SK-N-SH treated with all-trans-retinoic acid at 6 μM for 48 hours (cell line): ENCODE measurements around the gene NHERF2.

Source experiments
- ATAC-seq: fragments of 200-7000 bp; cut with Tn5 transposase; 3 replicates; pipeline ENCODE4 v1.9.1; 2020; ENCODE audit warnings: mild to moderate bottlenecking, moderate library complexity
- ARNTL ChIP-seq: fragments of 450-650 bp; formaldehyde crosslinking; IDR thresholded peaks from 2 replicates; pipeline ENCODE4 v1.5.0; 2020; ENCODE audit warnings: low read depth, mild to moderate bottlenecking, moderate library complexity, borderline replicate concordance
- BACH2 ChIP-seq: fragments of 250-450 bp; sonication (Bioruptor Pico); IDR thresholded peaks from 2 replicates; pipeline ENCODE4 v1.9.0; 2021; ENCODE audit warnings: mild to moderate bottlenecking, borderline replicate concordance
- ESRRG ChIP-seq: fragments of 250-450 bp; sonication (Bioruptor Pico); IDR thresholded peaks from 2 replicates; pipeline ENCODE4 v1.6.1; 2021; ENCODE audit warnings: mild to moderate bottlenecking
- GLIS3 ChIP-seq: fragments of 250-450 bp; sonication (Bioruptor Pico); IDR thresholded peaks from 2 replicates; pipeline ENCODE4 v1.5.0; 2020; ENCODE audit warnings: mild to moderate bottlenecking, moderate library complexity
- ISL1 ChIP-seq: fragments of 250-450 bp; sonication (Bioruptor Pico); IDR thresholded peaks from 2 replicates; pipeline ENCODE4 v2.1.2; 2022; ENCODE audit warnings: mild to moderate bottlenecking, moderate library complexity
- OSR1 ChIP-seq: fragments of 250-450 bp; sonication (Bioruptor Pico); IDR thresholded peaks from 2 replicates; pipeline ENCODE4 v1.8.0; 2022; ENCODE audit warnings: moderate library complexity, mild to moderate bottlenecking, inconsistent platforms
- PPARA ChIP-seq: fragments of 250-450 bp; sonication (Bioruptor Pico); IDR thresholded peaks from 2 replicates; pipeline ENCODE4 v1.5.0; 2020; ENCODE audit warnings: mild to moderate bottlenecking, borderline replicate concordance
- RARB ChIP-seq: fragments of 250-450 bp; sonication (Bioruptor Pico); IDR thresholded peaks from 2 replicates; pipeline ENCODE4 v1.8.0; 2021; ENCODE audit warnings: mild to moderate bottlenecking, moderate library complexity
- SNAI2 ChIP-seq: fragments of 250-450 bp; sonication (Bioruptor Pico); IDR thresholded peaks from 2 replicates; pipeline ENCODE4 v1.5.0; 2020; ENCODE audit warnings: mild to moderate bottlenecking, moderate library complexity
- TCF4 ChIP-seq: fragments of 250-450 bp; sonication (Bioruptor Pico); IDR thresholded peaks from 2 replicates; pipeline ENCODE4 v1.8.0; 2021; ENCODE audit warnings: mild to moderate bottlenecking, moderate library complexity, borderline replicate concordance
- TOX ChIP-seq: fragments of 250-450 bp; sonication (Bioruptor Pico); IDR thresholded peaks from 2 replicates; pipeline ENCODE4 v1.8.0; 2021; ENCODE audit warnings: mild to moderate bottlenecking, moderate library complexity, borderline replicate concordance
- ZC3H10 ChIP-seq: fragments of 250-450 bp; sonication (Bioruptor Pico); IDR thresholded peaks from 2 replicates; pipeline ENCODE4 v1.5.1; 2021; ENCODE audit warnings: mild to moderate bottlenecking, moderate library complexity
- ZFP3 ChIP-seq: fragments of 250-450 bp; sonication (Bioruptor Pico); IDR thresholded peaks from 2 replicates; pipeline ENCODE4 v1.5.0; 2020; ENCODE audit warnings: mild to moderate bottlenecking, moderate library complexity
- ZFP30 ChIP-seq: fragments of 450-650 bp; formaldehyde crosslinking; IDR thresholded peaks from 2 replicates; pipeline ENCODE4 v1.5.0; 2022; ENCODE audit warnings: mild to moderate bottlenecking, moderate library complexity
- ZNF565 ChIP-seq: fragments of 450-650 bp; formaldehyde crosslinking; conservative IDR thresholded peaks from 2 replicates; pipeline ENCODE4 v1.5.0; 2020; ENCODE audit warnings: low read depth, mild to moderate bottlenecking, moderate library complexity
- ZNF70 ChIP-seq: fragments of 450-650 bp; formaldehyde crosslinking; IDR thresholded peaks from 2 replicates; pipeline ENCODE4 v1.5.0; 2020; ENCODE audit warnings: mild to moderate bottlenecking, moderate library complexity
- ZNF8 ChIP-seq: fragments of 450-650 bp; formaldehyde crosslinking; IDR thresholded peaks from 2 replicates; pipeline ENCODE4 v1.5.0; 2020; ENCODE audit warnings: mild to moderate bottlenecking, moderate library complexity
- TF ChIP-seq, protein P1 (sequence below): fragments of 250-450 bp; sonication (Bioruptor Pico); IDR thresholded peaks from 2 replicates; pipeline ENCODE4 v1.5.1; 2021; ENCODE audit warnings: mild to moderate bottlenecking, moderate library complexity
- TF ChIP-seq, protein P2 (sequence below): fragments of 250-450 bp; sonication (Bioruptor Pico); IDR thresholded peaks from 2 replicates; pipeline ENCODE4 v1.8.0; 2021; ENCODE audit warnings: low read depth, mild to moderate bottlenecking, moderate library complexity, borderline replicate concordance
- TF ChIP-seq, protein P3 (sequence below): fragments of 250-450 bp; sonication (Bioruptor Pico); IDR thresholded peaks from 2 replicates; pipeline ENCODE4 v1.8.0; 2020; ENCODE audit warnings: mild to moderate bottlenecking, moderate library complexity, borderline replicate concordance

The NHERF2 gene

DNA sequence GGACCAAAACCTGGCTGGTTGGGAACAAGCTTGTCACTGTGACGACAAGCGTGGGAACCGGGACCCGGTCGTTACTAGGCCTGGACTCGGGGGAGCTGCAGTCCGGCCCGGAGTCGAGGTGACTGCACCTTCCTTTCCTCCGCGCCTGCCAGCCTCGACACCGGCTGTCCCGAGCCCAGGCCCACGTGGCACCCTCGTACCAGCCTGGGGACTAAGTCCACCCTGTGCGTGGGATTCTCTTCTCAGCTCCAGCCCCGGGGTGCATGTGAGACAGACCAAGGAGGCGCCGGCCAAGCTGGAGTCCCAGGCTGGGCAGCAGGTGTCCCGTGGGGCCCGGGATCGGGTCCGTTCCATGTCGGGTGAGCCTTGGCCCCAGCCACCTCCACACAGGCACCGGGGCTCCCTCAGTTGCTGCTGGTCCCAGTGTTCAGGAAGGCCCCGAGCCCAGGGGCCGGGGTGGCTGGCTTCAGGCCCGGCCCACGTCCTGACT is 52.7 kb downstream of the NHERF2 start (continued):
- TF ChIP-seq TCF4 (CRISPR knock-in tag) (no peak), ARNTL (CRISPR knock-in tag) (no peak)
- TF ChIP-seq, protein P1, sequence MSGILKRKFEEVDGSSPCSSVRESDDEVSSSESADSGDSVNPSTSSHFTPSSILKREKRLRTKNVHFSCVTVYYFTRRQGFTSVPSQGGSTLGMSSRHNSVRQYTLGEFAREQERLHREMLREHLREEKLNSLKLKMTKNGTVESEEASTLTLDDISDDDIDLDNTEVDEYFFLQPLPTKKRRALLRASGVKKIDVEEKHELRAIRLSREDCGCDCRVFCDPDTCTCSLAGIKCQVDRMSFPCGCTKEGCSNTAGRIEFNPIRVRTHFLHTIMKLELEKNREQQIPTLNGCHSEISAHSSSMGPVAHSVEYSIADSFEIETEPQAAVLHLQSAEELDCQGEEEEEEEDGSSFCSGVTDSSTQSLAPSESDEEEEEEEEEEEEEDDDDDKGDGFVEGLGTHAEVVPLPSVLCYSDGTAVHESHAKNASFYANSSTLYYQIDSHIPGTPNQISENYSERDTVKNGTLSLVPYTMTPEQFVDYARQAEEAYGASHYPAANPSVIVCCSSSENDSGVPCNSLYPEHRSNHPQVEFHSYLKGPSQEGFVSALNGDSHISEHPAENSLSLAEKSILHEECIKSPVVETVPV, result no peak

DNA sequence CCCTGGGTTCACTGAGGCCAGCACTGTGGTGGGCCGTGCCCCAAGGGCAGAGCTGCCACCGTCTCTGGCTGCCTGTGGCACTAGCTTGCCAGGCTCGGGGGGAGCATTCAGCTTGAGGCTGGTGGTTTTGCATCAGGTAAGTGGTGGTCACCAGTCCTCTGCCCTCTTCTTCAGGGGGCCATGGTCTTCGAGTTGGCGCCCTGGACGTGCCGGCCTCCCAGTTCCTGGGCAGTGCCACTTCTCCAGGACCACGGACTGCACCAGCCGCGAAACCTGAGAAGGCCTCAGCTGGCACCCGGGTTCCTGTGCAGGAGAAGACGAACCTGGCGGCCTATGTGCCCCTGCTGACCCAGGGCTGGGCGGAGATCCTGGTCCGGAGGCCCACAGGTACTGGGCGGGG is 53.3 kb downstream of the NHERF2 start:
- no peak for TF ChIP-seq OSR1 (CRISPR knock-in tag)
- TF ChIP-seq, all 23 proteins: peak for 0
- no peak for ATAC-seq

DNA sequence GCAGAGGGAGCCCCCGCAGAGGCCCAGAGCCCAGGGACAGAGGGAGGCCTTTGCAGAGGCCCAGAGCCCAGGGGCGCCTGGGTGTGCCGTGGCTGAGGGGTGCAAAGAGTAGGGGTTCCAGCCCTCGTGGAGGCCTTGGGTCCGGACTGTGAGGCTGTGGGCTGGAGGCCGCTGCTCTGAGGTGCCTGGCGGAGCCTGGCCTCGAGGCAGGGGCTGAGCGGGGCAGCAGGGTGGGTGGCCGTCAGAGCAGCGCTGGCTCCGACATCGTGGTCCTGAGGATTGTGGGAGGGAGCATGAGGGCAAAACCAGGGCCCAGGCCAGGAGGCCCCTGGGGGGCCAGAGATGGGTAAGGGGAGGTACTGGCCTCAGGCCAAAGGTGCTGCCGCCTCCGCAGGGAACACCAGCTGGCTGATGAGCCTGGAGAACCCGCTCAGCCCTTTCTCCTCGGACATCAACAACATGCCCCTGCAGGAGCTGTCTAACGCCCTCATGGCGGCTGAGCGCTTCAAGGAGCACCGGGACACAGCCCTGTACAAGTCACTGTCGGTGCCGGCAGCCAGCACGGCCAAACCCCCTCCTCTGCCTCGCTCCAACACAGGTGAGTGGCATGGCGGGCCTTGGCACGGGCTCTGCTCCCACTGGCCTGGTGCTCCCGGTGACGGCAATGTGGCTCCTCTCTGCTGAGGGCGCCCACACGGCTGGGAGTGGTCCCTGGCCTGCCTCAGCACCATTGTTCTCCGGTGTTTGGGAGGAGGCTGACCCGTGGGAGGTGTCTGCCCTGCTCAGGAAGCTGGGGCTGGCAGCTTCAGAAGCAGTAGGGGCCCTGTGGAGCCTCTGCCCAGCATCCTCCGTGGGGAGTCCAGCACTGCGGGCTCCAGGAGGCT is 54.7 kb downstream of the NHERF2 start:
- ATAC-seq, result no peak
- TF ChIP-seq ARNTL (CRISPR knock-in tag) (no peak), PPARA (CRISPR knock-in tag) (no peak), ZNF70 (CRISPR knock-in tag) (no peak), TCF4 (CRISPR knock-in tag) (no peak), ZFP30 (CRISPR knock-in tag) (no peak), ZC3H10 (CRISPR knock-in tag) (no peak), OSR1 (CRISPR knock-in tag) (no peak)
- TF ChIP-seq, protein P2, sequence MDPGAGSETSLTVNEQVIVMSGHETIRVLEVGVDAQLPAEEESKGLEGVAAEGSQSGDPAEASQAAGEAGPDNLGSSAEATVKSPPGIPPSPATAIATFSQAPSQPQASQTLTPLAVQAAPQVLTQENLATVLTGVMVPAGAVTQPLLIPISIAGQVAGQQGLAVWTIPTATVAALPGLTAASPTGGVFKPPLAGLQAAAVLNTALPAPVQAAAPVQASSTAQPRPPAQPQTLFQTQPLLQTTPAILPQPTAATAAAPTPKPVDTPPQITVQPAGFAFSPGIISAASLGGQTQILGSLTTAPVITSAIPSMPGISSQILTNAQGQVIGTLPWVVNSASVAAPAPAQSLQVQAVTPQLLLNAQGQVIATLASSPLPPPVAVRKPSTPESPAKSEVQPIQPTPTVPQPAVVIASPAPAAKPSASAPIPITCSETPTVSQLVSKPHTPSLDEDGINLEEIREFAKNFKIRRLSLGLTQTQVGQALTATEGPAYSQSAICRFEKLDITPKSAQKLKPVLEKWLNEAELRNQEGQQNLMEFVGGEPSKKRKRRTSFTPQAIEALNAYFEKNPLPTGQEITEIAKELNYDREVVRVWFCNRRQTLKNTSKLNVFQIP (CRISPR knock-in tag), result no peak

DNA sequence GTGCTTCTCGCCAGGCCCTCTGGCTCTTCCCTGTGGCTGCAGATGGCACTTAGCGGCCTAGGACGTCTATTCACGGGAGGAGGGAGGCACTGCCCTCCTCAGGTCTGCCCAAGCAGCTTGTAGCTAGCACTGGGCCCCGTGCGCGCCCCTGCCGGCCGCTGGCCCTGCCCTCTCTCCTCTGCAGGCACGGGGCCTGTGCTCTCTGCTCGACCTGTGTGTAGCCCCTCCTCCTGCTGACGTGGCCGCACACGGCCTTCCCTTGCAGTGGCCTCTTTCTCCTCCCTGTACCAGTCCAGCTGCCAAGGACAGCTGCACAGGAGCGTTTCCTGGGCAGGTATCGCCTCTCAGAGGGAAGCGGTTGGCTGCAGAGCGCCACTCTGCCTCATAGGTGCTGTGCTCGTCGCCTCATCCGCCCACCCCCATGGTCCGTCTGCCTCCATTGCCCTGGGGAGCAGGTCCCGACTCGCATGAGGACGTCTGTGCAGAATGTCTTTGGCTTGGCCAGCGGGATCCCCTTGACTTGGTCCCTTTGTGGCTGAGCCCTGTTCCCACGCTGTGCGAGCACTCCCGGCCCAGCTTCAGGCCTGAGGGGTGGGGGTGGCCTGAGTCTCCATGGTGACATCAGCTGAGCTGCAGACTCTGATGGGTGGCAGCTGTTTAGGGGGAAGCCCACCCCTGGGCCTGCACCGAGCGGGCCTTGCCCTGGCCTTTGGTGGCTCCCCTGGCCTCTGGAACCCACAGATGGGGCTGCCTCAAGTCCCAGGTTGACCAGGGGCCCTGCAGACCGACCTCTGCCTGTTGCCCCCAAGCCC is 55.7 kb downstream of the NHERF2 start:
- TF ChIP-seq OSR1 (CRISPR knock-in tag) (no peak), ZFP30 (CRISPR knock-in tag) (no peak), TOX (CRISPR knock-in tag) (no peak), BACH2 (no peak)
- ATAC-seq, result no peak; the same call in 2 of the 3 replicates

DNA sequence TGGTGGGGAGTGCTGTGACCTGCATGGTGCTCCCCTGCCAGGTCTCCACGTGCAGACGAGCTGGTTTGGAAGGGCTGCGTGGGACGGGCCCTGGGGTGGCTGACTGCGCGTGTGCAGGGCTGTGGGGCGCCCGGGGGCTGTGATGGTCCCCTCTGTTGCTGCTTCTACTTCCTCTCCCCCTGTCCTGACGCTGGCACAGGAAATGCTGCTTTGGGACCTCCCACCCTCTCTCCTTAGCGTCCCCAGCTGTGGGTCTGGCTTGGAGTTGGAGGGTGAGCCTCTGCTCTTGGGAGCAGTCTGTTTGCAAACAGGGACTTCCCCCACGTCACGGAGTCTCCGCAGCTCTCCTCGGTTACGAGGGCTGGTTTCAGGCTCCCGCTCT is 56.3 kb downstream of the NHERF2 start:
- ATAC-seq, result no peak
- TF ChIP-seq ESRRG, result no peak
- TF ChIP-seq PPARA (CRISPR knock-in tag), result no peak
- no peak for TF ChIP-seq SNAI2 (CRISPR knock-in tag)
- no peak for TF ChIP-seq ISL1
- TF ChIP-seq, protein P1, result no peak
- TF ChIP-seq ZNF565 (CRISPR knock-in tag), result no peak
- no peak for TF ChIP-seq TCF4 (CRISPR knock-in tag)
- no peak for TF ChIP-seq GLIS3 (CRISPR knock-in tag)
- no peak for TF ChIP-seq ZFP3 (CRISPR knock-in tag)
- TF ChIP-seq ZC3H10 (CRISPR knock-in tag), result no peak
- no peak for TF ChIP-seq ZNF8
- TF ChIP-seq BACH2, result no peak
- TF ChIP-seq, protein P2 (CRISPR knock-in tag), result no peak
- TF ChIP-seq, protein P3, sequence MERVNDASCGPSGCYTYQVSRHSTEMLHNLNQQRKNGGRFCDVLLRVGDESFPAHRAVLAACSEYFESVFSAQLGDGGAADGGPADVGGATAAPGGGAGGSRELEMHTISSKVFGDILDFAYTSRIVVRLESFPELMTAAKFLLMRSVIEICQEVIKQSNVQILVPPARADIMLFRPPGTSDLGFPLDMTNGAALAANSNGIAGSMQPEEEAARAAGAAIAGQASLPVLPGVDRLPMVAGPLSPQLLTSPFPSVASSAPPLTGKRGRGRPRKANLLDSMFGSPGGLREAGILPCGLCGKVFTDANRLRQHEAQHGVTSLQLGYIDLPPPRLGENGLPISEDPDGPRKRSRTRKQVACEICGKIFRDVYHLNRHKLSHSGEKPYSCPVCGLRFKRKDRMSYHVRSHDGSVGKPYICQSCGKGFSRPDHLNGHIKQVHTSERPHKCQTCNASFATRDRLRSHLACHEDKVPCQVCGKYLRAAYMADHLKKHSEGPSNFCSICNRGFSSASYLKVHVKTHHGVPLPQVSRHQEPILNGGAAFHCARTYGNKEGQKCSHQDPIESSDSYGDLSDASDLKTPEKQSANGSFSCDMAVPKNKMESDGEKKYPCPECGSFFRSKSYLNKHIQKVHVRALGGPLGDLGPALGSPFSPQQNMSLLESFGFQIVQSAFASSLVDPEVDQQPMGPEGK (CRISPR knock-in tag), result no peak
- TF ChIP-seq RARB (CRISPR knock-in tag), result no peak
- no peak for TF ChIP-seq ZNF70 (CRISPR knock-in tag)
- TF ChIP-seq, all 23 proteins: peak for 0
